AG09319 (cell line): Measurements from ENCODE around the gene CYBB.

Source experiments
- DNase-seq: peaks from one replicate; pipeline ENCODE4 v3.0.0-alpha.2; 2010; ENCODE audit warnings: low read depth; ENCODE audit errors: extremely low read depth
- TF ChIP-seq, protein P1 (sequence below): IDR thresholded peaks from 2 replicates; pipeline ENCODE4 v1.5.1; 2011; ENCODE audit warnings: low read depth, mild to moderate bottlenecking, inconsistent platforms, low read length, moderate library complexity

CYBB gene

DNA sequence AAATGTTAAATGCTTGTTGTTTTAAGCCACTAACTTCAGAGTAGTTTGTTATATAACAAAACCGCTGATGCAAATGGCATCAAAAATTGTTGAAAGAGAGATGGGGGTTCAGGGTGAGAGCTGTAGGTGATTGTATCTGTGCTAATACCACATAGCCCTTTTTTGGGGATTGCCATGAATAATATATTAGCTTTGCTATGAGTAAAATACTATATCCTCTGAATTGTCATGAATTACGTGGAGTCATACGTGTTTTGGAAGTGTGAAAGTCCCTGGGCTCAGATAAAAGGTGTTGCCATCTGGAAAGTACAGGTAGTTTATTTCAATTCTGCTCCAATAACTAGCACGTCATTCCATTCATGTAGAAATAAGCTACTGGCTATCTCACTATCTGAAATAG lies 36.9 kb downstream of the CYBB start:
- DNase-seq: no peak
- TF ChIP-seq, protein P1, sequence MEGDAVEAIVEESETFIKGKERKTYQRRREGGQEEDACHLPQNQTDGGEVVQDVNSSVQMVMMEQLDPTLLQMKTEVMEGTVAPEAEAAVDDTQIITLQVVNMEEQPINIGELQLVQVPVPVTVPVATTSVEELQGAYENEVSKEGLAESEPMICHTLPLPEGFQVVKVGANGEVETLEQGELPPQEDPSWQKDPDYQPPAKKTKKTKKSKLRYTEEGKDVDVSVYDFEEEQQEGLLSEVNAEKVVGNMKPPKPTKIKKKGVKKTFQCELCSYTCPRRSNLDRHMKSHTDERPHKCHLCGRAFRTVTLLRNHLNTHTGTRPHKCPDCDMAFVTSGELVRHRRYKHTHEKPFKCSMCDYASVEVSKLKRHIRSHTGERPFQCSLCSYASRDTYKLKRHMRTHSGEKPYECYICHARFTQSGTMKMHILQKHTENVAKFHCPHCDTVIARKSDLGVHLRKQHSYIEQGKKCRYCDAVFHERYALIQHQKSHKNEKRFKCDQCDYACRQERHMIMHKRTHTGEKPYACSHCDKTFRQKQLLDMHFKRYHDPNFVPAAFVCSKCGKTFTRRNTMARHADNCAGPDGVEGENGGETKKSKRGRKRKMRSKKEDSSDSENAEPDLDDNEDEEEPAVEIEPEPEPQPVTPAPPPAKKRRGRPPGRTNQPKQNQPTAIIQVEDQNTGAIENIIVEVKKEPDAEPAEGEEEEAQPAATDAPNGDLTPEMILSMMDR: no peak

DNA sequence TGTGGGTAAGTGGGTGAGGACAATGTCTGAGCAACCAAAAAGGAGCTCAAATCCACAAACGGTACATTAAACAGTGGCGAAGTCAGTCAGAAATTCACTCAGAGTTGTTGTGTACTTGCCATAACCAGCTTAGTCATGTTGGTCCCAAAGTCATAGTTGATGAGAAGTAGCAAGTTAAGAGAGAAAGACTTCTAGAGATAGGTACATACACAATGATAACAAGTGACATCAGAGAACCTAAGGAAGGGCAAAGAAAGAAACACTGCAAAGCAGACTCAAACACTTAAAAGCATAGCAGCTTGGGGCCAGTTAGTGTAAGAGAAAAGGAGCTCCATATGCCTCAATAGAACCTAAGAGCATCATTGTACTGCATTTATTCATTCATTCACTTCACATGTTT lies 37.3 kb downstream of the CYBB start:
- no peak for DNase-seq
- TF ChIP-seq, protein P1: no peak

DNA sequence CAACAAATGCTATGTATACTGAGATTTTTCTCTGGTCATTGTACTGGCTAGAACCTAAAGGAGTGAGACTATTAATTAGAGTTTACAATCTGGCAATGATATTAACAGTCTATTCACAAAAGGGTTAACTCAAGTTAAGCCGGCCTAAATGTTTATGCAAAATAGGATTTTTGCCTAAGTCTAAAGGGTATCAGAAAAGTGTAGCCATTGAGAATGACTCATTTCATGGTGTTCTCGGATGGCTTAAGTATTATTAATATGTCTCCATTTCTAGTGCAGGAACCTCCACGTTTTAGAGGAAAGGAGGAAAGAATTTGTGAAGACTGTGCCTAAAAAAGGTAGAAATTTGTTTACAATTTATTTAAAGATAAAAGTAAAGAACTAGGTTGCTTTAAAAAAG lies 37.7 kb downstream of the CYBB start:
- TF ChIP-seq, protein P1: no peak
- no peak for DNase-seq

DNA sequence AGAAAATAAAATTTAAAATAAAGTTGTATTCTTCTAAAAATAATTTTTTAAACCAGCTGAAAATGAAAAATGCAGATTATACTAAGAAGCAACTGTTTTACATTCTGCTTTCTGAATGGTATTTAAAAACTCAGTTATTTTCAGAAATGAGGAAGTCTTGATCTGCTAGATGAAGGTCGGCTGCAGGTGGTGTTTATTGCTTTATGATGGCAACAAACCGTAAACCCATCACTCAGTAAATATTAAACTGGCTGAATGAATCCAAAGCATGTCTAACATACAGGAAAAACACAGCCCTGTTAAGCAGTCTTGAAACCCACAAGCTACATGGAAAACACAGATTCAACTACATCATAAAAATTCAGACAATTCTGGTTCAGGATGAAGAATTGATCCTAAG lies 38.2 kb downstream of the CYBB start:
- DNase-seq: no peak
- TF ChIP-seq, protein P1: no peak

DNA sequence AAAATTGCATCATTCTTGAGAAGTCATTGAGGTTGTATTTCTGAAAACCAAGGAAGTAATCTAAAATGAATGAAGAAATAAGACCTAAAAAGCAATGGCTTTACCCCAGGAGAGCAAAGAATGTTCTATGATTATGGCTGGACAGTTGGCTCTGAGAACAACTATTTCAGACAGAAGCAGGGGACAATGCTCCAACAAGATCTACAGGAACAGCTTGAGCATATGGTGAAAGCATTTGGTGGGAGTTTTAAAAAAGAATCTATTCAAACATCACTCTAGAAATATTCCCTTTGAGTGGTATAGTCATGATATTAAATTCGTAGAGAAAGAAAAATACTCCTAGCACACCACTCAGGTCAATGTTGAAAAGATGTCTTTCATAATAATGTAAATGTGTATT lies 40.8 kb downstream of the CYBB start:
- no peak for DNase-seq
- TF ChIP-seq, protein P1: no peak

DNA sequence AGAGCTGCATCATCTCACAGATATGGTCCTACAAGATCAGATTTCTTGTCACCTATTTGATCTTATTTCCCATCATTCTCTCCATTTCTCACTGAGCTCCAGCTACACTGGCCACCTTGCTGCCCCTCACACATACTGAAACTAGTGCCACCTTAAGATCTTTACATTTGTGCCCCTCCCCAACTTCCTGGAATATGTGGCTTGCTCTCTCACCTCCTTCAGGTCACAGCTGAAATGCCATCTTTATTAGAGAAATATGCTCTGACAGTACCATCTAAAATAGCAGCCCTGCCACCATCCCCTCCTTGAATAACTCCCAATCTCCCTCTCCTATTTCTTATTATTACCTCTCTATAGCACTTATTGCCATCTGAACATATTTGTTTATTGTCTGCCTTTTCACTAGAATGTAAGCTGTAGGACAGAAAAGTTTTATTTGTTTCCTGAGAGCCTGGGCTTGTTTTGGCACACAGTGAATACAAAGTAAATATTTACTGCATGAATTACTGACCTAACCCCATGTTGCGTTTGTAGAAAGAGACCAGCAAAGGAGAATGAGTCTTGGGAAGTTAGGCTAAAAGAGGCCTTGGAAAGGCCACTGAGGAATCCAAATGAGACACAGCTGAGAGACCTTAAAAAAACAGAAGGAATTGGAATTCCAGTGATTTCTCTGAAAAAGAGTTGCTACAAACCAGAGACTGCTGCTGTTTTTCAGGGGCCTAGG lies 44.8 kb downstream of the CYBB start:
- DNase-seq: no peak
- TF ChIP-seq, protein P1: no peak

DNA sequence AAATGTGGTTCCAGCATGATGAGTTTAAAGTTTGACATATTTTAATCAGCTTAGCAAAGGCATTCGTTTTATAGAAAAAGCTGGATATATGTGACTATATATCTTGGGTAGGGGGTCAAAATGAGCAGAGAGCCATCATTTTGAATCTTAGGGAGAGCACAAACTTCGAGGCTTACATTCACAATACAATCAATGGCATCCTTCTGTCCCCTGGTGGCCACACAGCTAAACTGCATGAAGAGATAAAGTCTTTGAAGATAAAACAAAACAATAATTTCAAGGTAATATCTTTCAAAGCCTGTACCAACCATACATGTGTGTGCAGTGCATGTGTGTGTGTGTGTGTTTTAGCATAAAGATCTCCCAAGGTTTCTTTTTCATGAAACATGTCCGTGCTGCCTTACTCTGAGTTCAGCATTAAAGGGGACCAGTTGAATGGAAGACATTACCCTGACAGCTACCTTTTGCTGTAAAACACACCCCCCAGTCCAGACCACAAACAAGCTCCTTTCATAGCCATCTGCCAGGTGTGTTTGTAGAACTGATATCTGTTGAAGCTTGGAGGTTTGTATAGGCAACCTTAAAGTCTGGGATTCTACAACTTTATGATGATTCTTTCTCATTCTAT lies 45.5 kb downstream of the CYBB start:
- TF ChIP-seq, protein P1: peak; percentile 90
- no peak for DNase-seq
